Endothelial cell of umbilical vein (primary cell): Measurements from ENCODE around the gene DAW1. TPM values are rescaled to one million over a fixed set of nuclear protein-coding genes. Genes with fewer than 3 reads are reported as not detected.

Source experiments
- BruUV-seq: library from RNA; stranded (reverse); fragments of 400-500 nt; replicated peaks from 2 replicates; lab custom pipeline; 2021; lab: Mats Ljungman, UMichigan
- CTCF ChIA-PET: fragments of 300-600, 350-600 bp; sonication (Branson Sonifier 250); formaldehyde crosslinking; loops from one replicate; lab custom pipeline; 2021; ENCODE audit warnings: antibody characterized with exemption, inconsistent platforms; lab: Charles Lee
- POLR2A ChIA-PET: fragments of 300-600, 350-600 bp; sonication (Branson Sonifier 250); formaldehyde crosslinking; loops from one replicate; lab custom pipeline; 2021; ENCODE audit warnings: antibody characterized with exemption, inconsistent platforms; lab: Charles Lee
- DNase-seq: peaks from one replicate; pipeline ENCODE4 v3.0.0-alpha.2; 2011; ENCODE audit warnings: low read depth, low spot score
- FAIRE-seq: peaks from 2 replicates; lab custom pipeline; 2011; peaks lifted over from hg19 to GRCh38; lab: Jason Lieb, UNC
- H2AFZ ChIP-seq: 2 replicates; pipeline ENCODE4 v1.6.0; 2012; ENCODE audit warnings: low read depth, low read length, control low read depth, inconsistent platforms
- H3K27ac ChIP-seq: 2 replicates; pipeline ENCODE4 v1.5.1; 2011; ENCODE audit warnings: low read depth, mild to moderate bottlenecking, control low read depth, low read length, moderate library complexity; ENCODE audit not compliant: insufficient read depth
- H3K27me3 ChIP-seq, 2 experiments: 2 replicates each; pipeline versions ENCODE4 v1.6.0 to v1.6.1; 2011; ENCODE audit warnings: low read length in 2 of 2, mixed read lengths in 1 of 2; ENCODE audit not compliant: control insufficient read depth in 2 of 2, insufficient read depth in 2 of 2
- H3K36me3 ChIP-seq, 2 experiments: 2 replicates in 1 of 2; 3 replicates in 1 of 2; pipeline ENCODE4 v1.5.1; 2011; ENCODE audit warnings: low read length in 2 of 2, mild to moderate bottlenecking in 1 of 2, moderate library complexity in 1 of 2; ENCODE audit not compliant: control insufficient read depth in 2 of 2, insufficient read depth in 2 of 2; ENCODE audit errors: extremely low read depth in 1 of 2
- H3K4me1 ChIP-seq: 3 replicates; pipeline ENCODE4 v1.5.1; 2011; ENCODE audit warnings: mild to moderate bottlenecking, low read length; ENCODE audit not compliant: control insufficient read depth, insufficient read depth; ENCODE audit errors: extremely low read depth
- H3K4me2 ChIP-seq: 2 replicates; pipeline ENCODE4 v1.6.1; 2011; ENCODE audit warnings: low read length, control low read depth, mixed read lengths; ENCODE audit not compliant: insufficient read depth
- H3K4me3 ChIP-seq, 3 experiments: fragments of 200-600 bp in 1 of 3; sonication (generic), shearing (Covaris generic) in 1 of 3; replicated peaks in 1 of 3; 2 replicates each; pipeline ENCODE4 v1.5.1; 2011 to 2016; ENCODE audit warnings: control low read depth in 3 of 3, low read length in 3 of 3, mild to moderate bottlenecking in 2 of 3, inconsistent platforms in 1 of 3, low read depth in 1 of 3, moderate library complexity in 1 of 3; ENCODE audit not compliant: insufficient read depth in 1 of 3
- H3K79me2 ChIP-seq: 2 replicates; pipeline ENCODE4 v1.6.0; 2012; ENCODE audit warnings: low read length, inconsistent platforms; ENCODE audit not compliant: control insufficient read depth, insufficient read depth
- H3K9ac ChIP-seq: replicated peaks from 2 replicates; pipeline ENCODE3; 2011; ENCODE audit warnings: low read length, control low read depth; ENCODE audit not compliant: insufficient read depth; ENCODE audit errors: extremely low read depth
- H3K9me1 ChIP-seq: replicated peaks from 3 replicates; pipeline ENCODE4 v1.6.0; 2011; ENCODE audit warnings: mild to moderate bottlenecking, low read length; ENCODE audit not compliant: control insufficient read depth, insufficient read depth; ENCODE audit errors: extremely low read depth
- H3K9me3 ChIP-seq: replicated peaks from 2 replicates; pipeline ENCODE4 v1.5.1; 2012; ENCODE audit warnings: low read length, inconsistent platforms; ENCODE audit not compliant: control insufficient read depth, insufficient read depth
- H4K20me1 ChIP-seq: replicated peaks from 2 replicates; pipeline ENCODE3; 2011; ENCODE audit warnings: mild to moderate bottlenecking, low read length; ENCODE audit not compliant: control insufficient read depth, insufficient read depth; ENCODE audit errors: extremely low read depth
- CTCF ChIP-seq, 2 donors: IDR thresholded peaks; 1 replicate in 1 of 2; 2 replicates in 1 of 2; pipeline ENCODE4 v1.5.1; 2011; ENCODE audit warnings: low read length in 2 of 2, mild to moderate bottlenecking in 2 of 2, moderate library complexity in 2 of 2, control low read depth in 1 of 2, inconsistent platforms in 1 of 2, low read depth in 1 of 2; ENCODE audit not compliant: insufficient read depth in 1 of 2; ENCODE audit errors: extremely low read depth in 1 of 2
- EZH2 ChIP-seq: IDR thresholded peaks from 2 replicates; pipeline ENCODE4 v1.6.1; 2012; ENCODE audit warnings: borderline replicate concordance, low read depth, mild to moderate bottlenecking, moderate library complexity, low read length, inconsistent platforms; ENCODE audit not compliant: severe bottlenecking
- FOS ChIP-seq: IDR thresholded peaks from 2 replicates; pipeline ENCODE4 v1.6.1; 2011; ENCODE audit warnings: mild to moderate bottlenecking, low read length, moderate library complexity, borderline replicate concordance; ENCODE audit not compliant: insufficient read depth
- GATA2 ChIP-seq: IDR thresholded peaks from 2 replicates; pipeline ENCODE4 v1.7.0; 2011; ENCODE audit warnings: low read depth, mild to moderate bottlenecking, moderate library complexity, mixed read lengths, low read length; ENCODE audit not compliant: insufficient read length, insufficient read depth
- JUN ChIP-seq: IDR thresholded peaks from 2 replicates; pipeline ENCODE4 v1.6.1; 2011; ENCODE audit warnings: borderline replicate concordance, low read depth; ENCODE audit not compliant: insufficient read length, insufficient read depth
- MYC ChIP-seq: IDR thresholded peaks from one replicate; pipeline ENCODE4 v1.6.1; 2011; ENCODE audit warnings: mild to moderate bottlenecking, low read depth, low read length
- POLR2A ChIP-seq: IDR thresholded peaks from 2 replicates; pipeline ENCODE4 v1.6.1; 2012; ENCODE audit warnings: low read depth, mild to moderate bottlenecking, control low read depth, low read length
- POLR2AphosphoS5 ChIP-seq: IDR thresholded peaks from 2 replicates; pipeline ENCODE4 v1.6.1; 2012; ENCODE audit warnings: low read depth, mild to moderate bottlenecking, control low read depth, low read length, moderate library complexity; ENCODE audit not compliant: insufficient read depth
- dilution Hi-C: fragments of 300-500 bp; cut with MboI; formaldehyde crosslinking; loops from one replicate; pipeline ENCODE4 v1.15.0; 2019; ENCODE audit warnings: low sequenced_read_pairs; ENCODE audit not compliant: extremely low pct_ligation_motif_present
- intact Hi-C: fragments of 100-400 bp; cut with micrococcal nuclease; formaldehyde crosslinking; loops from one replicate; pipeline ENCODE4 v1.10.0; 2022
- polyA plus RNA-seq, 4 experiments: library from polyadenylated mRNA; depleted of rRNA in 3 of 4; stranded (reverse) in 3 of 4; unstranded in 1 of 4; fragments of >200 nt; gene quantifications; 2 replicates each; pipeline versions ENCODE4 v1.2.1 to v1.2.3, GENCODE V29; 2011 to 2012; ENCODE audit warnings: missing spikeins in 1 of 4
- total RNA-seq: library from RNA; stranded (reverse); gene quantifications from 2 replicates; pipeline ENCODE4 v1.2.3, GENCODE V29; 2021
- TF ChIP-seq, protein P1 (sequence below): IDR thresholded peaks from 2 replicates; pipeline ENCODE4 v1.6.1; 2011; ENCODE audit not compliant: insufficient read depth, insufficient read length

The DAW1 gene
- total and polyA plus RNA-seq, 2 donors (not counting 3 experiments of a cell fraction or from before 2014, with no cell fraction given), result 1.2 to 2.0 TPM

DNA sequence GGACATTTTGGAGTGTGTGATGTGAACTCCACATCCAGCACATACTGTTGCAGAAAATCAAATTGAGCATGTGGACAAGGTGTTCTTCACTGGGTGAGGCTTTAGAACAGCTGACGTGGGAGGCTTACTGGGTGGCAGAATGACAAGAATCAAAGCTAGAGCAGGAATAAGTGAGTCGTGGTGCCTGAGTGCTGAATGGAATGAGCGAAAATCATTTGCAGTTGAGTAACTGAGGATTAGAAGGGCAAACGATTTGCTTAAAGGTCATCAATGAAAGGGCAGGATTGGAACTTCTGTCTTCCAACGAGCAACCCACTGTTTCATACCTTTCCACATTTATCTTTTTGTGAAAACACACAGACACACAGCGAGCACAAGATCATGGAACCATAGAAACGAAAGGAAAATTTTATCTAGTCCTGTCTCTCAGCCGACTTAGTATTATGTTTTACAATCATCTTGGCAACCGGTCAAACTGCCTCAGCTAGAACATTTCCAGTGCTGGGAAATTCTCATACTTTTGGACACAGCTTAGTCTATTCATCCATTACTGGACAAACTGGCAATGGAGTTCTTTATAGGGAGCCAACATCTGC, 7.2 kb upstream of the DAW1 start:
- ChIA-PET POLR2A (no interaction called here), CTCF (interaction anchor here (0.6 to 5.1 kb wide), 3 partner anchors 26 to 98 kb away, joined by 4 to 41 read pairs (median 39); no protein-coding TSS in a partner anchor)
- Histone ChIP-seq H3K9me3 (no peaks in the 10 kb centered on the region), H3K4me1 (peaks cover 33% of the 10 kb centered on the region), H3K79me2 (no peaks in the 10 kb centered on the region), H3K4me3 (no peak overlapping the region), H3K36me3 (no peaks in the 10 kb centered on the region), H3K9ac (no peak overlapping the region), H4K20me1 (no peaks in the 10 kb centered on the region), H3K27me3 (no peaks in the 10 kb centered on the region), H3K27ac (no peak overlapping the region), H3K4me2 (no peak overlapping the region), H3K9me1 (no peaks in the 10 kb centered on the region), H2AFZ (no peak overlapping the region)
- intact Hi-C loops, result loop anchor here (5.0 kb wide), 2 partner anchors 392 to 537 kb away; partner anchors contain the start of genes AGFG1 and MFF
- TF ChIP-seq, protein P1, sequence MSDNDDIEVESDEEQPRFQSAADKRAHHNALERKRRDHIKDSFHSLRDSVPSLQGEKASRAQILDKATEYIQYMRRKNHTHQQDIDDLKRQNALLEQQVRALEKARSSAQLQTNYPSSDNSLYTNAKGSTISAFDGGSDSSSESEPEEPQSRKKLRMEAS, result no peak
- TF ChIP-seq FOS (no peak), CTCF (IDR thresholded peaks at IDR 0.05; ENCODE audit: extremely low read depth in 1 of 2, insufficient read depth in 1 of 2, low read depth in 1 of 2, low read length in 2 of 2) (no peak), POLR2AphosphoS5 (no peak), POLR2A (no peak), MYC (no peak), GATA2 (no peak), EZH2 (no peak), JUN (no peak)
- no peak for DNase-seq
- BruUV-seq, result no TSS peak
- dilution Hi-C loops, result no loop called here
- FAIRE-seq, result no peak
